Right lobe of liver (tissue), 4 donors: Measurements from ENCODE around the gene SGTA.

Experiments
- CTCF ChIP-seq, 4 donors: fragments of 200-600 bp in 3 of 4; fragments of 450-650 bp in 1 of 4; IDR thresholded peaks; one replicate each; pipeline versions ENCODE4 v1.5.1 to v1.8.0; 2016 to 2022; ENCODE audit warnings: antibody characterized with exemption in 4 of 4, mild to moderate bottlenecking in 2 of 4
- POLR2A ChIP-seq: fragments of 450-650 bp; IDR thresholded peaks from one replicate; pipeline ENCODE4 v1.6.1; 2017; ENCODE audit warnings: antibody characterized with exemption, mild to moderate bottlenecking
- donor health status: DM: no; HTN: no; CAD: no.
- donor health status: DM: no; HTN: no; CAD: no.
- donor health status: DM: no; HTN: yes; CAD: no.

- TF ChIP-seq POLR2A (no peak), CTCF (IDR thresholded peaks at IDR 0.05) (no peak)
Observed at GRCh38 chr19:2806736-2807378, 23.8 kb upstream of the SGTA start.
